Measurements from ENCODE around the gene ACOXL.

The ACOXL gene

DNA sequence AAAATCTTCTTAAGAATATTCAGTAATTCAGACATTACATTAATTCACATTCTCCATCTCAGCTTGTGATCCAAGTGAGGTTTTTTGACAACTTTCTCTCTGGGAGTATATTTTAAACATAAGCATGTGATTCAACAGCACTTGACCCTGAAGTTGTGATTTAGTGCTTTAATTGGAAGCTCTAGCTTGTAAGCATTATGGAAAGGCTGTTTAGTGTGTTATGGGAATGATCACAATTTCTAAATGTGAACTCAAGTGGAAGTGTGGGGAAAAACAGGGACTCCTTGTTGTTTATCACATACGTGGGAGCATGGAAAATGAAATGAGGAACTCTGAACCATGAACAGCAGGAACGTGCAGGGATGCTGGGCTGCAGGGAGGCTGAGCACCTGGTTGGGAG is 239.4 kb downstream of the ACOXL start:
- H3K4me2 ChIP-seq (ENCODE audit: low read depth, low read length, poor library complexity, severe bottlenecking) = no peak overlapping the region
- no peaks in the 10 kb centered on the region for H4K20me1 ChIP-seq (ENCODE audit: low read depth, low read length)
- no peaks in the 10 kb centered on the region for H3K9me3 ChIP-seq (ENCODE audit: insufficient read depth, low read length)
- H3K4me3 ChIP-seq (ENCODE audit: insufficient read depth, low read length, poor library complexity, severe bottlenecking) = no peak overlapping the region
- no peaks in the 10 kb centered on the region for H3F3A ChIP-seq (ENCODE audit: insufficient read depth)
- H3K27me3 ChIP-seq (ENCODE audit: low read length) = no peaks in the 10 kb centered on the region
- H3K36me3 ChIP-seq (ENCODE audit: low read length) = no peaks in the 10 kb centered on the region
- H3K9me2 ChIP-seq (replicated peaks; ENCODE audit: insufficient read depth, low read length) = no peaks in the 10 kb centered on the region
- H3K27ac ChIP-seq (ENCODE audit: low read depth, low read length) = no peak overlapping the region
- no peaks in the 10 kb centered on the region for H3K79me2 ChIP-seq (ENCODE audit: insufficient read depth, low read length)
- H2AFZ ChIP-seq (ENCODE audit: low read depth, low read length, severe bottlenecking) = no peak overlapping the region
- no peak for TF ChIP-seq EZH2phosphoT487 (conservative IDR thresholded peaks at IDR 0.05; ENCODE audit: low read length)
- TF ChIP-seq, protein P1, sequence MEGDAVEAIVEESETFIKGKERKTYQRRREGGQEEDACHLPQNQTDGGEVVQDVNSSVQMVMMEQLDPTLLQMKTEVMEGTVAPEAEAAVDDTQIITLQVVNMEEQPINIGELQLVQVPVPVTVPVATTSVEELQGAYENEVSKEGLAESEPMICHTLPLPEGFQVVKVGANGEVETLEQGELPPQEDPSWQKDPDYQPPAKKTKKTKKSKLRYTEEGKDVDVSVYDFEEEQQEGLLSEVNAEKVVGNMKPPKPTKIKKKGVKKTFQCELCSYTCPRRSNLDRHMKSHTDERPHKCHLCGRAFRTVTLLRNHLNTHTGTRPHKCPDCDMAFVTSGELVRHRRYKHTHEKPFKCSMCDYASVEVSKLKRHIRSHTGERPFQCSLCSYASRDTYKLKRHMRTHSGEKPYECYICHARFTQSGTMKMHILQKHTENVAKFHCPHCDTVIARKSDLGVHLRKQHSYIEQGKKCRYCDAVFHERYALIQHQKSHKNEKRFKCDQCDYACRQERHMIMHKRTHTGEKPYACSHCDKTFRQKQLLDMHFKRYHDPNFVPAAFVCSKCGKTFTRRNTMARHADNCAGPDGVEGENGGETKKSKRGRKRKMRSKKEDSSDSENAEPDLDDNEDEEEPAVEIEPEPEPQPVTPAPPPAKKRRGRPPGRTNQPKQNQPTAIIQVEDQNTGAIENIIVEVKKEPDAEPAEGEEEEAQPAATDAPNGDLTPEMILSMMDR (IDR thresholded peaks at IDR 0.05; ENCODE audit: insufficient read depth, low read length, poor library complexity, severe bottlenecking) = no peak
- H3K9ac ChIP-seq (ENCODE audit: low read length) = no peak overlapping the region

DNA sequence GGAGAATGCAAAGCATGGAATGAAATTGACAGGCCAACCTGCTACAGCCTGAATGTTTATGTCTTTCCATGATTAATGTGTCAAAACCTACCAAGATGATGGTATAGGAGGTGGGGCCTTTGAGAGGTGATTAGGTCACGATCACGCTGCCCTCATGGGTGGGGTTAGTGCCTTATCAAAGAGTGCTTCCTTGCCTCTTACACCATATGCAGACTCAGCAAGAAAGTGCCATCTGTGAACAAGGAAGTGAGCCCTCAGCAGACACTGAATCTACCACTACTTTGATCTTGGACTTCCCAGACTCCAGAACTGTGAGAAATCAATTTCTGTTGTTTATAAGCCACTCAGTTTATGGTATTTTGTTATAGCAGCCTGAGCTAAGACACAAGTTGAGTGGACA is 240.9 kb downstream of the ACOXL start:
- Histone ChIP-seq H3K9me2 (replicated peaks; ENCODE audit: insufficient read depth, low read length) (no peaks in the 10 kb centered on the region), H3K4me2 (ENCODE audit: low read depth, low read length, poor library complexity, severe bottlenecking) (no peak overlapping the region), H3K9ac (ENCODE audit: low read length) (no peak overlapping the region), H4K20me1 (ENCODE audit: low read depth, low read length) (no peaks in the 10 kb centered on the region), H3K27ac (ENCODE audit: low read depth, low read length) (no peak overlapping the region), H2AFZ (ENCODE audit: low read depth, low read length, severe bottlenecking) (no peak overlapping the region), H3K36me3 (ENCODE audit: low read length) (no peaks in the 10 kb centered on the region), H3F3A (ENCODE audit: insufficient read depth) (no peaks in the 10 kb centered on the region), H3K79me2 (ENCODE audit: insufficient read depth, low read length) (no peaks in the 10 kb centered on the region), H3K4me3 (ENCODE audit: insufficient read depth, low read length, poor library complexity, severe bottlenecking) (no peak overlapping the region), H3K27me3 (ENCODE audit: low read length) (no peaks in the 10 kb centered on the region), H3K9me3 (ENCODE audit: insufficient read depth, low read length) (no peaks in the 10 kb centered on the region)
- TF ChIP-seq, protein P1 (IDR thresholded peaks at IDR 0.05; ENCODE audit: insufficient read depth, low read length, poor library complexity, severe bottlenecking) = no peak
- TF ChIP-seq EZH2phosphoT487 (conservative IDR thresholded peaks at IDR 0.05; ENCODE audit: low read length) = no peak

DNA sequence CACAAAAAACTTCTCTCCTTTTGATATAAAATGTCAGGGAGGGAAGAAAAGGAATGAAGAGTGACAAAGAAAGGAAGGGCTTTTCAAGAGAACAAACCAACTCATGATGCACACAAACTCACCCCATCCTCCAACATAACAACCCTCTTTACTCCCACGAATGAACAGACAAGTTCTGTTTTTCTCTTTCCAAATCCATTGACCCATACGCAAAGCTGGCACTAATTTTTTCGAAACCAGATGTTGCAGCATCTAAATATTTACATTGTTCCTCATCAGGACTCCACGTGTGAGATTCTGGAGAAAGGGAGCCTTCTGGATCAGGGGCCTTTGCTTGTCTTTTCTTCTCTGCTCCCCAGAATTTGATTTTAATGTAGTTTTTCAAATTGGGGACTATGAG is 245.0 kb downstream of the ACOXL start:
- Histone ChIP-seq H3F3A (ENCODE audit: insufficient read depth) (no peaks in the 10 kb centered on the region), H3K9ac (ENCODE audit: low read length) (no peak overlapping the region), H4K20me1 (ENCODE audit: low read depth, low read length) (no peaks in the 10 kb centered on the region), H3K27ac (ENCODE audit: low read depth, low read length) (no peak overlapping the region), H3K79me2 (ENCODE audit: insufficient read depth, low read length) (no peaks in the 10 kb centered on the region), H3K4me2 (ENCODE audit: low read depth, low read length, poor library complexity, severe bottlenecking) (no peak overlapping the region), H3K27me3 (ENCODE audit: low read length) (no peaks in the 10 kb centered on the region), H3K9me2 (replicated peaks; ENCODE audit: insufficient read depth, low read length) (no peaks in the 10 kb centered on the region), H3K9me3 (ENCODE audit: insufficient read depth, low read length) (no peaks in the 10 kb centered on the region), H3K4me3 (ENCODE audit: insufficient read depth, low read length, poor library complexity, severe bottlenecking) (no peak overlapping the region), H3K36me3 (ENCODE audit: low read length) (no peaks in the 10 kb centered on the region), H2AFZ (ENCODE audit: low read depth, low read length, severe bottlenecking) (no peak overlapping the region)
- no peak for TF ChIP-seq EZH2phosphoT487 (conservative IDR thresholded peaks at IDR 0.05; ENCODE audit: low read length)
- TF ChIP-seq, protein P1 (IDR thresholded peaks at IDR 0.05; ENCODE audit: insufficient read depth, low read length, poor library complexity, severe bottlenecking) = no peak
